ENCODE data around the gene CISTR.
A peak's percentile ranks its signal among the peaks of the same experiment; 100 is the strongest.

Gene CISTR

DNA sequence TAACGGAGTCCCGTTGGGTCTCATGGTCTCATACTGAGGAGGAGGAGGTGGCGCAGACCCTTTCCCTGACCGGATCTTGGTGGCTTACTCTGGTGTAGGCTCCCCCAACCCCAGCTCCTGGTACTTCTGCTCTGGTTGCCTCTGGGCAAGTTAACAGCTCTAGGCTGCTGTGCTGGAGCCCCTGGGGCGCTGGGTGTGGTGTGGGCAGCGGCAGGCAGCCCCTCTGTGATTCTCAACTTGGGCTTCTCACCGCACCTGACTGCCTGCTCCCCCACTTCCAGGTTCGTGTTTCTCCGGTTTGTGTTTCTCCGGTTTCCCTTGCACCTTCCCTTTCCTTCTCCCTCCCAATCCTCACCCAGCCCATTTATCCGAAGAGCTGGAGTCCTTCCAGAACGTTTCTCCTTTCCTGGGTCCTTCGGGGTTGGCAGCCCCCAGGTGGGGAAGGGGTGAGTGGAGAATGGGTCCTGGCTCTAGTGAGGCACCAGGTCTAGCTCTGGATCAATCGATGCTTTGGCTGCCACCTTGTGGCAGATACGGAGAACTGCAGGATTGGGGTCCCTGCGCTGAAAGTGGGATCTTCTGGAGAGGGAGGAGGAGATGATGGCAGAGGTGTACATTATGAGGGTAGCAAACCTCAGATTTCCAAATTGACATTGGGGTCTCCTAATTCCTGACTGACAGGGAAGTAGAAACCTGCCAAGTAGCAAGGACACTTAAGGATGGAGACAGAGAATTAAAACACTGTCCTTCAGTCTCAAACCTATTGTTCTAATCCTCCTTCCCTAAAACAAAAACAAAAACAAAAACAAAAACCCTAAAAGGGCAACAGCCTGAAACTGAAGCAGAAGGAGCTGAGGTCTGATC is 8.3 kb downstream of the CISTR start:
- no peak for DNase-seq (ENCODE audit: low read depth)

GRCh38 chr12:53740130-53740491 is 11.7 kb downstream of the CISTR start:
- DNase-seq (ENCODE audit: low read depth), result no peak

- no peak for DNase-seq (ENCODE audit: low read depth)
Observed at GRCh38 chr12:53739214-53740129, 12.3 kb downstream of the CISTR start.

DNA sequence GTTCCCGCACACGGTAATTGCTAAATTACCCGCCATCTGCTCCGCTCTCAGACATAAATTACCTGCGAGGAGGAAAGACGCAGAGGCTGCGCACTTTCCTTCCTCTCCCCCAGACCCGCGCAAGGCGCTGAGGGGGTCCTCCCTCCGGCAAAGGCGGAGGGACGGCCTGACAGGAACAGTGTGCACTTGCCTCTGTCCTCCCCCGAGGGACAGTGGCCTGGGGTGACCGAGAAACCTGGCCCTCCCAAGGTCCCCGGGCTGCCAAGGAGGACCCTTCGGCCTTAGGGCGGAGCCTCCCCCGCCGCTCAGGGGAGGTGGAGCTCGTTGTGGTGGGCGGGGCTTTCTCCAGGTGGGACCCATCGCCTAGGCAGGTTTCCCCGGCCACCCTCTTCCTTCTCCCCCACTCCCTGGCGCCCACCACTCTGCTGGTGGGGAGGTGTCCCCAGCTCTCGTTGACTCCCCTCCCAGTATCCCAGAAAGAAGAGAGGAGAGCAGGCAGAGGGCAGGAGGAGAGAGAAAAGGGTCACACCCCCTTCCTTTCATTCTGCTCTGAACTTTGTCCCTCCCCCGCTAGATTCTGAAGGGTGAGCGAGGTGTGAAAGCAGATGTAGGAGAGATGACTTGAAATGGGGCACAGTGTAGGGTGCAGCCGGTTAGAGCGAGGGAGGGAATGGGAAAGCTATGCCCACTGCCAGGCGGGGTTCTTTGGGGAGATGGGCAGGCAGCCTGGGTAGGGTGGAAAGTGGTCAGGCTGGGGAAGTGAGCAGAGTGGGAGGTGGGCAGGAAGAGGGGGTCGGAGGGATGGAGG is 13.2 kb downstream of the CISTR start:
- DNase-seq (ENCODE audit: low read depth), result no peak

GRCh38 chr12:53737951-53738405 is 13.8 kb downstream of the CISTR start:
- no peak for DNase-seq (ENCODE audit: low read depth)

- DNase-seq (ENCODE audit: low read depth), result no peak
Observed at GRCh38 chr12:53737093-53737808, 14.5 kb downstream of the CISTR start.

DNA sequence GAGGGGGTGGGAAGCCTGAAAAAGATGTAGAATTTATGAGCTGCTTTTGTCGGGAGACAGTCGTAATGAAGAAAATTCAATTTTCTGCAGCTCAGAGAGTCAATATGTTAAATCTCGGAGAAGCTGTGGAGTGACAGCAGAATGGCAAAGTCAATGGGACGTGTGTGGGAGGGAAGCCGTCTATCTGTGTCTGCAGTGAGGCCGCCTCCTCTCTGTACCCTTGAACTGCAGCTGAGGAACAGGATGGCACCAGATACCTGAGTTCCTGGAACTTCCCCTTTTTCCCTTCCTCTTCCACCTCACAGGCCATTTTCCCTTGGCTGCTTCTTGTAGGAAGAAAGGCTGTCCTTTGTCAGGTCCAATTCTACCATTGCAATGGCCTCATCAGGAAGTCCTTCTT is 15.2 kb downstream of the CISTR start:
- DNase-seq (ENCODE audit: low read depth), result no peak

- no peak for DNase-seq (ENCODE audit: low read depth)
Observed at GRCh38 chr12:53735556-53735955, 16.2 kb downstream of the CISTR start.

DNA sequence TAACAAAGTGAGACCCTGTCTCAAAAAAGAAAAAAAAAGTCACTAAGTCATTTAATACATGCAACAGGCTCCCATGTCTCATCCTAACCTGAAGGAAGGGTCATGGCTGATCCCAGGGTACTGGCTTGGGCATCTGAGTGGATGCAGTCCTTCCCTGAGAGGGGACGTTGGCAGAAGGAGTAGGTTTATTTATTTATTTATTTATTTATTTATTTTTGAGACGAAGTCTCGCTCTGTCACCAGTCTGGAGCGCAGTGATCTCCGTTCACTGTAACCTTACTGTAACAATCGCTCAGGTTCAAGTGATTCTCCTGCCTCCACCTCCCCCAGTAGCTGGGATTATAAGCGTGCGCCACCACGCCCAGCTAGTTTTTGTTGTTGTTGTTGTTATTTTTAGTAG is 17.4 kb downstream of the CISTR start:
- DNase-seq (ENCODE audit: low read depth), result no peak

- no peak for DNase-seq (ENCODE audit: low read depth)
Observed at GRCh38 chr12:53733807-53734200, 18.0 kb downstream of the CISTR start.

DNA sequence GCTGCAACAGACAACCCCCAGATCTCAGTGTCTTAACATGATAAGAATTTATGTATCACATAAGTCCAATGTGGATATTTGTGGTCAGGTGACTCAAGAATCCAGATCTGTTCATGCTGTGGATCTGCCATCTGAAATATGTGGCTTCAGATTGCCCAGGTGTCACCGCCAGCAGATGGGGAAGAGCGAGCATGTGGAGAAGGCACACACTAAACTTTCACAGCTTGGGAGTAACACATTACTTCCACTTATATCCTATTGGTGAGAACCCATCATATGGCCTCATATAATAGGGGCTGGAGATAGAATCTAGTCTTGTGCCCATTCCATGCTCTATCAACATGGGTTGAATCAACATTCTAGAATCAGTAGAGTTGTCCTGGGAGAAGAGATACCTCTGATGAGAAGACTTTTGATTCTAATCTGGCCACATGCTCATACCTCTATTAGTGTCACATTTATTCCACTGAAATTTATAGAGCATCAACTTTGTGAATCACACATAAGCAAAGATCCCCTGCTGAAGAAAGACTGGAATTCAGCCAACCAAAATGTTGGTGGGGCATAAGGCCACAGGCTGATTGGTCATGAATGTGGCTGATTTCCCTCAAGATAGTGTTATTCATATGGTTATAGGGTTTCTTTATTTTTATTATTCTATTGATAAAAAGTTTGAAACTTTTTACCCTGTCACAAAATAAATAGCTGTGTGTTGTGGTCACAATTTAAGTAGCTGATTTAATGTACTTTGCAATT is 18.6 kb downstream of the CISTR start:
- DNase-seq (ENCODE audit: low read depth), result no peak

- DNase-seq (ENCODE audit: low read depth), result no peak
Observed at GRCh38 chr12:53729644-53730043, 22.1 kb downstream of the CISTR start.

GRCh38 chr12:53728206-53728605 is 23.6 kb downstream of the CISTR start:
- no peak for DNase-seq (ENCODE audit: low read depth)

DNA sequence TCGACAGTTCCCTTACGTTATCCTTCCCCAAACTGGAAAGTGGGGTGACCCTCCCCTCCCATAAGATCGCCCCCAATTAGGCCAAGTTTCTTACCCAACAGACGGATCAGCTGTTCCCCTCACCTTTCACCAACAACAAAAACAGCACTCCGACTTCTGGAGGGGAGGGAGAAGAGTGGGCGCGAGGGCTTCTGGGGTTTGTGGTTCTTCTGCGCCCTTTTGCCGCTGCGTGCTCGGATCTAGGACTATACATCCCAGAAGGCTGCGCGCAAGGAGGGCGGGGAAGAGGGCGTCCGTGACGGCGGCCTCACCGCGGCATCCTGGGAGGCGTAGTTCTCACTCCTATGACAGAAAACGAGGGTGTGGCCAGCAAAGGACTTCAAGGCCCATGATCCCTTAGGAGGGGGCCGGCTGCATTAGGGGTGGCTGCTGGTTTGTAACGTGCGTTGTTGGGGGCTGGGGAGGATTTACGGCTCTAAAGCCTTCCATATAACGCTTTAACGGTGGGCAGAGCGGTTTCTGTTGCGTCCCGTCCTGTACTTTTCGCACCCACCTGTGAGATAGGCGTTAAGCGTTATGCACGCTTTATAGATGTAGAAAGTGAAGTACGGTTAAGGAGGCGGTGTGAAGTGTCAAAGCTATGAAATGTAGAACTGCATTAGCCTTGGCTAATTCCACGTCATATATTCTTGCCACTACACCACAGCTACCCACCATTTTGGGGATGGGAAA is 24.3 kb downstream of the CISTR start, which contains the start of gene CALCOCO1:
TSS of gene CALCOCO1 (minus strand) at position 143 of the 732 bp plus-strand sequence. CDS start 2,210 bp downstream, outside the sequence.
- DNase-seq (ENCODE audit: low read depth), result peak; percentile 85

DNA sequence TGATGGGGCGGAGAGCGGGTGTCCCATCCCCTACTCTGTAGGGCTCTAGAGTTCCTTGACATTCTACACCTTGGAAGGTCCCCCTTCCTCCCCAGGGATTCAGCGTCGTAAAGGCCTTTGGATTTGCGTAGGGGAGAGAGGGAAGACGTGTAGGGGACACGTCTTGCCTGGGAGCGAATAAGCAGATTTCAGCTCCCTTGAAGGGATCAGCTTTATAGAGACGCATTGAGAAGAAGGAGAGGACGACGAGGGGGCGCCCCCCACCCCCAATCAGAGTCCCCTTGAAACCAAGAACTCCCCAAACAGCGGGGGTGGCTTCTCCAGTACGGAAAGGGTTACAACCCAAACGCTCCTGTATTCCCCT is 24.9 kb downstream of the CISTR start:
- DNase-seq (ENCODE audit: low read depth), result no peak

GRCh38 chr12:53726341-53726740 is 25.4 kb downstream of the CISTR start:
- DNase-seq (ENCODE audit: low read depth), result no peak

- no peak for DNase-seq (ENCODE audit: low read depth)
Observed at GRCh38 chr12:53725824-53726223, 26.0 kb downstream of the CISTR start.

GRCh38 chr12:53722450-53723041 is 29.2 kb downstream of the CISTR start:
- DNase-seq (ENCODE audit: low read depth), result no peak

DNA sequence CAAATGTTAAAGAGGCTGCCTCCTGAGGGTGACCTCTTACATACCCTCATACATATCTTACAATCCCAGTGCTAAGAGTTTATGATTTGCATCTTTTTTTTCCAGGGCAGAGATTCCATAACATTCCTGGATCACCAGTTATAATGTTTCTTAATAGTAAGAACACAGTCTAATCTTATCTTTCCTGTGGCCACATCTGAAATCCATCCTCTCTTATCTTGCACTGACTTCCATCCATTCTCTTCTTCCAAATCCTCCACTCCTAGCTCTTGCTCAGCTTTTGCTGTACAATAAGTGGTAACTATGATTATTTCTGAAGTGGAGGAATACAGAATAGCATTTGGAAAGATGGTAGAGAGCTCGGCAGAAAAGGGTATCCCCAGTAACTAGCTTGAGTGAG is 30.8 kb downstream of the CISTR start:
- DNase-seq (ENCODE audit: low read depth), result no peak

GRCh38 chr12:53719649-53720048 is 32.1 kb downstream of the CISTR start:
- DNase-seq (ENCODE audit: low read depth), result no peak

Data from HS-5 (cell line).